ENCODE results near the gene CEBPZ. TPM values are rescaled to one million over a fixed set of nuclear protein-coding genes. Genes with fewer than 3 reads are reported as not detected.

CEBPZ gene
- total RNA-seq, 2 donors from 2014 or later = 23.5 to 27.5 TPM

GRCh38 chr2:37267685-37268084, 36.3 kb upstream of the CEBPZ start:
- no peak for DNase-seq (ENCODE audit: low spot score)
- Histone ChIP-seq H3K36me3 (peaks cover 38% of the 10 kb centered on the region), H3K27ac (no peak overlapping the region), H3K4me1 (no peaks in the 10 kb centered on the region), H3K9me3 (no peaks in the 10 kb centered on the region), H3K4me3 (no peak overlapping the region), H3K27me3 (no peaks in the 10 kb centered on the region)
- TF ChIP-seq CTCF (IDR thresholded peaks at IDR 0.05) = no peak

- Histone ChIP-seq H3K36me3 (peaks cover 30% of the 10 kb centered on the region), H3K9me3 (no peaks in the 10 kb centered on the region), H3K27ac (no peak overlapping the region), H3K27me3 (no peaks in the 10 kb centered on the region), H3K4me3 (no peak overlapping the region), H3K4me1 (no peaks in the 10 kb centered on the region)
- DNase-seq (ENCODE audit: low spot score) = no peak
- no peak for TF ChIP-seq CTCF (IDR thresholded peaks at IDR 0.05)
Measured at GRCh38 chr2:37263839-37264238, 32.4 kb upstream of the CEBPZ start.

DNA sequence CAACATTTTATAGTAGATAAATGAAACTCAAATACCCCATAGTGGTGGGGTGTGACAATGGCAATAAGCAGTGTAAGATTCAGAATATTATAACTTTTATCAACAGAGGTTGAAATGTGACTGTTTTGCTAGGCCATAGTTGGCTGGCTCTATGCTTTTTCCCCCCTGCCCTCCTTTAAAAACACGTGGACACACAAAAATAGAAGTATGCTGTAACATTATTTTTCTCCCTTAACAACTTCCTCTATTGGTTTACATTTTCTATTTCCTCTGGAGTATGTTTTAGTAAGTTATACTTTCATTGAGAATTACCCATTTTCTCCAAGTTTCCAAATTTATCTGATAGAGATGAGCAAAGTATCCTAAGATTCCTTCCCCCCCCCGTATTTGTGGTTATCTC, 31.1 kb upstream of the CEBPZ start:
- no peak for TF ChIP-seq CTCF (IDR thresholded peaks at IDR 0.05)

DNA sequence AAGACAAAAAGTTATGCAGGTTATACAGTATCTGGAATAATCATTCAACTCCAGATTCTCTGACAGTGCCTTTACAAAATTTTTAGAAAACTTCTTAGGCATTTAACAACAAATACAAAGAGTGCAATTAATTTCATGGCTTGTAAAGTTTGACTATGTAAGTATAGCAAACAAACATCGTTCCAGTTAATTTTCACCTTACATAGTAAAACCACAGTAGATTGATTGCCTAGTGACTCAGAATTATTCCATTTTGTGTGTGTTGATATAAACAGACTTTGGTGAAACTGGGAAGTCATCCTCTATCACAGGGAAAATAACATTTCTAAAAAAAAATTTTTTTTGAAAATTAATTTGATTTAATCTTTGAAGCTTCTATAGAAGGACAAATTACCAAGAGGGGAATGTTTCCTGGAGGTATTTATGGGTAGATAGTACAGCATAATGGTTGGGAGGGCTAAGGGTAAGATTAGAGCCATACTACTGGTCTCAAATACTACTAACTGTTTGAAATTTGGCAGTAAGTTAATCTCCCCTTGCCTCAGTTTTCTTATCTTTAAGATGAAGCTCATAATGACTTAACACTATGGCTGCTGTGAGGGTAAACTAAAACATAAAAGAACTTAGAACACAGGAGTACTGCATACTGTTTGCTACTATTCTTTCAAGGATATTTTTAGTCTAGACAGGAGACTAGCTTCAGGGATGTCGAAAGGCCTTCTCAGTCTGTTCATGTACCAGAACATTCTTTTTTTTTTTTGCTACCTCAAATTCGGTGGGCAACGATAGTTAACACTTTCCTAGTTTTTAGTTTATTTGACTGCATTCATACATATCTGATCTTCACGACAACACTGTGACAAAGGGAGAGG, 19.7 kb upstream of the CEBPZ start:
- DNase-seq (ENCODE audit: low spot score) = no peak
- no peak for TF ChIP-seq CTCF (IDR thresholded peaks at IDR 0.05)
- Histone ChIP-seq H3K27me3 (no peaks in the 10 kb centered on the region), H3K36me3 (peaks cover 77% of the 10 kb centered on the region), H3K27ac (no peak overlapping the region), H3K4me1 (no peaks in the 10 kb centered on the region), H3K9me3 (no peaks in the 10 kb centered on the region), H3K4me3 (no peak overlapping the region)

More for the DNA sequence above, 31.1 kb upstream of the CEBPZ start:
- H3K4me1 ChIP-seq = no peaks in the 10 kb centered on the region
- no peak overlapping the region for H3K4me3 ChIP-seq
- H3K9me3 ChIP-seq = no peaks in the 10 kb centered on the region
- H3K36me3 ChIP-seq = peaks cover 27% of the 10 kb centered on the region
- no peak overlapping the region for H3K27ac ChIP-seq
- no peak for DNase-seq (ENCODE audit: low spot score)
- H3K27me3 ChIP-seq = no peaks in the 10 kb centered on the region

GRCh38 chr2:37246205-37246604, 14.8 kb upstream of the CEBPZ start:
- Histone ChIP-seq H3K27ac (no peak overlapping the region), H3K4me1 (no peaks in the 10 kb centered on the region), H3K36me3 (peaks cover 47% of the 10 kb centered on the region), H3K27me3 (no peaks in the 10 kb centered on the region), H3K9me3 (no peaks in the 10 kb centered on the region), H3K4me3 (no peak overlapping the region)
- no peak for DNase-seq (ENCODE audit: low spot score)
- TF ChIP-seq CTCF (IDR thresholded peaks at IDR 0.05) = no peak
